Mammary epithelial cell (primary cell): ENCODE results near the gene RMDN3.

ENCODE experiments used
- CTCF ChIP-seq, 2 donors: IDR thresholded peaks in 1 of 2; conservative IDR thresholded peaks in 1 of 2; 2 replicates each; pipeline ENCODE4 v1.5.1; 2011 to 2012; ENCODE audit warnings: inconsistent platforms in 2 of 2, low read length in 2 of 2, mild to moderate bottlenecking in 2 of 2, control low read depth in 1 of 2, low read depth in 1 of 2; ENCODE audit not compliant: insufficient read depth in 1 of 2; ENCODE audit errors: extremely low read depth in 1 of 2
- EZH2 ChIP-seq: IDR thresholded peaks from 2 replicates; pipeline ENCODE4 v1.6.1; 2012; ENCODE audit warnings: low read length, inconsistent platforms, borderline replicate concordance

GRCh38 chr15:40721701-40722100 is 33.4 kb downstream of the RMDN3 start:
- TF ChIP-seq CTCF (conservative IDR thresholded peaks at IDR 0.05 in 1 of 2, IDR thresholded peaks at IDR 0.05 in 1 of 2; ENCODE audit: extremely low read depth in 1 of 2, insufficient read depth in 1 of 2, low read depth in 1 of 2, low read length in 2 of 2) (no peak), EZH2 (no peak)
